ENCODE measurements around the gene CRHBP.

CRHBP gene

GRCh38 chr5:77015938-77016569, 63.2 kb downstream of the CRHBP start:
- DNase-seq (ENCODE audit: low read depth in 3 of 3): no peak

GRCh38 chr5:77016962-77017361, 64.1 kb downstream of the CRHBP start:
- DNase-seq (ENCODE audit: low read depth in 3 of 3): no peak

GRCh38 chr5:77017668-77018067, 64.8 kb downstream of the CRHBP start:
- DNase-seq (ENCODE audit: low read depth in 3 of 3): no peak

All from stimulated activated CD4-positive, alpha-beta T cell treated with anti-CD3 and anti-CD28 coated beads, TNF-alpha, amount 100 ng/mL, for 24 hours (primary cell).